Liver (tissue), 9 donors: ENCODE data around the gene RBM39. TPM values are rescaled to one million over a fixed set of nuclear protein-coding genes. Genes with fewer than 3 reads are reported as not detected.

Source experiments
- DNase-seq: peaks from one replicate; pipeline ENCODE4 v3.0.0-alpha.2; 2017; ENCODE audit warnings: low spot score
- H3K27ac ChIP-seq, 2 donors: one replicate each; pipeline ENCODE4 v1.7.0; 2013; ENCODE audit warnings: inconsistent platforms in 2 of 2, low read length in 2 of 2, control low read depth in 1 of 2, low read depth in 1 of 2, mild to moderate bottlenecking in 1 of 2
- H3K27me3 ChIP-seq, 4 donors: one replicate each; pipeline versions ENCODE4 v1.6.1 to v1.7.0; 2013; ENCODE audit warnings: low read length in 3 of 4, inconsistent platforms in 1 of 4, mild to moderate bottlenecking in 1 of 4, moderate library complexity in 1 of 4; ENCODE audit not compliant: control insufficient read depth in 4 of 4, insufficient read depth in 4 of 4
- H3K36me3 ChIP-seq, 4 donors: one replicate each; pipeline versions ENCODE4 v1.6.1 to v1.7.0; 2013; ENCODE audit warnings: low read length in 3 of 4, mild to moderate bottlenecking in 3 of 4, low read depth in 1 of 4, moderate library complexity in 1 of 4; ENCODE audit not compliant: control insufficient read depth in 4 of 4, insufficient read depth in 3 of 4
- H3K4me1 ChIP-seq, 4 donors: one replicate each; pipeline versions ENCODE4 v1.6.1 to v1.7.0; 2013; ENCODE audit warnings: low read length in 3 of 4, mild to moderate bottlenecking in 3 of 4, moderate library complexity in 1 of 4; ENCODE audit not compliant: control insufficient read depth in 4 of 4, insufficient read depth in 4 of 4
- H3K4me3 ChIP-seq, 3 donors: one replicate each; pipeline versions ENCODE4 v1.6.1 to v1.7.0; 2013; ENCODE audit warnings: low read length in 3 of 3, control low read depth in 1 of 3, low read depth in 1 of 3, mild to moderate bottlenecking in 1 of 3
- H3K9ac ChIP-seq, 2 donors: one replicate each; pipeline ENCODE4 v1.7.0; 2013; ENCODE audit warnings: low read length in 2 of 2, mild to moderate bottlenecking in 2 of 2, moderate library complexity in 2 of 2, control low read depth in 1 of 2, low read depth in 1 of 2
- H3K9me3 ChIP-seq, 4 donors: one replicate each; pipeline versions ENCODE4 v1.6.1 to v1.7.0; 2013; ENCODE audit warnings: low read length in 3 of 4; ENCODE audit not compliant: control insufficient read depth in 4 of 4
- EGR1 ChIP-seq, 2 donors: IDR thresholded peaks; 2 replicates each; pipeline ENCODE4 v1.6.1; 2016 to 2018; ENCODE audit warnings: antibody characterized with exemption in 2 of 2, low read depth in 2 of 2
- FOXA1 ChIP-seq: IDR thresholded peaks from 2 replicates; pipeline ENCODE4 v1.6.1; 2016; ENCODE audit warnings: antibody characterized with exemption
- FOXA2 ChIP-seq: IDR thresholded peaks from 2 replicates; pipeline ENCODE4 v1.6.1; 2016; ENCODE audit warnings: antibody characterized with exemption
- GABPA ChIP-seq, 2 donors: IDR thresholded peaks in 1 of 2; conservative IDR thresholded peaks in 1 of 2; 2 replicates each; pipeline ENCODE4 v1.6.1; 2016; ENCODE audit warnings: antibody characterized with exemption in 2 of 2, mild to moderate bottlenecking in 1 of 2, moderate library complexity in 1 of 2
- HNF4A ChIP-seq, 2 donors: conservative IDR thresholded peaks; 2 replicates each; pipeline ENCODE4 v1.6.1; 2016; ENCODE audit warnings: antibody characterized with exemption in 2 of 2, mild to moderate bottlenecking in 2 of 2
- HNF4G ChIP-seq: IDR thresholded peaks from 2 replicates; pipeline ENCODE4 v1.6.1; 2016; ENCODE audit warnings: antibody characterized with exemption
- JUND ChIP-seq, 2 donors: IDR thresholded peaks; 2 replicates each; pipeline ENCODE4 v1.6.1; 2016; ENCODE audit warnings: antibody characterized with exemption in 2 of 2
- NR2F2 ChIP-seq: IDR thresholded peaks from 2 replicates; pipeline ENCODE4 v1.6.1; 2016; ENCODE audit warnings: antibody characterized with exemption
- RAD21 ChIP-seq, 2 donors: IDR thresholded peaks; 2 replicates each; pipeline ENCODE4 v1.6.1; 2016; ENCODE audit warnings: antibody characterized with exemption in 2 of 2, mild to moderate bottlenecking in 2 of 2
- RXRA ChIP-seq, 2 donors: IDR thresholded peaks; 2 replicates each; pipeline ENCODE4 v1.6.1; 2017 to 2018; ENCODE audit warnings: antibody characterized with exemption in 2 of 2, mild to moderate bottlenecking in 1 of 2
- SP1 ChIP-seq: IDR thresholded peaks from 2 replicates; pipeline ENCODE4 v1.6.1; 2018; ENCODE audit warnings: antibody characterized with exemption, mild to moderate bottlenecking
- YY1 ChIP-seq: IDR thresholded peaks from 2 replicates; pipeline ENCODE4 v1.6.1; 2016; ENCODE audit warnings: antibody characterized with exemption, mild to moderate bottlenecking
- WGBS: extraction: QIAGEN DNeasy Blood & Tissue Kit; methylation state at CpG from one replicate; pipeline ENCODE4 v1.1.7; 2013; 5-methylcytosine and 5-hydroxymethylcytosine counted together
- polyA plus RNA-seq, 2 donors: library from polyadenylated mRNA; stranded (reverse) in 1 of 2; unstranded in 1 of 2; fragments of 200-250 nt in 1 of 2; fragments of >200 nt in 1 of 2; fragmentation: Nextera tagmentation in 1 of 2; extraction: Ambion mirVana in 1 of 2; gene quantifications; one replicate each; pipeline versions ENCODE4 v1.2.1 to v1.2.3, GENCODE V29; 2013 to 2015
- total RNA-seq, 2 donors: library from RNA; depleted of rRNA; stranded (reverse); fragments of >200 nt; gene quantifications; one replicate each; pipeline ENCODE4 v1.2.3, GENCODE V29; 2014
- TF ChIP-seq, protein P1 (sequence below): IDR thresholded peaks from 2 replicates; pipeline ENCODE4 v1.6.1; 2016; ENCODE audit warnings: antibody characterized with exemption
- TF ChIP-seq, protein P2 (sequence below): IDR thresholded peaks from 2 replicates; pipeline ENCODE4 v1.6.1; 2016; ENCODE audit warnings: antibody characterized with exemption
- TF ChIP-seq, protein P3 (sequence below): IDR thresholded peaks from 2 replicates; pipeline ENCODE4 v1.6.1; 2016; ENCODE audit warnings: antibody characterized with exemption, mild to moderate bottlenecking
- TF ChIP-seq, protein P4 (sequence below): IDR thresholded peaks from 2 replicates; pipeline ENCODE4 v1.6.1; 2016; ENCODE audit warnings: antibody characterized with exemption
- TF ChIP-seq, protein P5 (sequence below): fragments of 150-350 bp; IDR thresholded peaks from 2 replicates; pipeline ENCODE4 v1.5.1; 2017; ENCODE audit warnings: improper control_type of control experiment, low read depth, low read length; ENCODE audit not compliant: missing input control
- donor health status: healthy.
- donor health status: healthy.
- donor health status: healthy.
- donor health status: healthy.
- donor health status: healthy.

RBM39 gene
- total and polyA plus RNA-seq, 4 donors: 57.2 to 211 (median 198) TPM

DNA sequence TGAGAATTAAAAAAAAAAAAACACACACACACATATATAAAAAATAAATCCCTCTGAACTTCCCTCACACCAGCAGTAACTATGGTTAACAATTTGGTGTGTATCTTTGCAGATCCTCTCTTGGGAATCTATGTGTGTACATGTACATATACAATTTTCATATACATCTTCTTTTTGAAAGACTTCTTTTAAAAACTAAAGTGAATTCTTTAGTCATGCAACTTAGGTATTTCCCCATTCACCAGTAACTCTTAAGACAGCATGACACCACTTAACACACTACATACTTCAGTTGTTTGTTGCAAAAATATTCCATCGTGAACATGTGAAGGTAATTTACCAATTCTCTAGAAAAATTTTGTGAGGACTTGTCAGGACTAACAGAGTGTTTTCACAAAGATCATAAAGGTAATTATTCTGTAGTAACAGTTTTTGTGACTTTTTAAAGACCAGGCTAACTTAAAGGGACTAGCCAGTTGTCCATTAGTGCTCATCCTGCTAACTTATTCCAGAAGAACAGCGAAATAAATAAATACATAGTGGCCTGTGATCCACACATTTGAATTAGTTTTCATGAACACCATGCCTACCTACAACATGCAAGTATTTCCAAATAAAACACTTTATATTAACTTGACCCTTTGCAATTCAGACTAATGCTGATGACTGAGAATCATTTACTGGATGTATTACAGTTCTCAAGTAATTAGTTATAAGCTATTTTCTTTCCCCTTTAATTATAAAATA is 12.1 kb downstream of the RBM39 start:
- Histone ChIP-seq H3K9me3 (no peaks in the 10 kb centered on the region), H3K36me3 (peaks cover 22 to 89% (median 85%) of the 10 kb centered on the region in 4 donors), H3K4me1 (peaks cover 1 to 34% (median 21%) of the 10 kb centered on the region in 4 donors), H3K27ac (no peak overlapping the region), H3K9ac (no peak overlapping the region), H3K4me3 (no peak overlapping the region), H3K27me3 (no peaks in the 10 kb centered on the region)
- 85% methylated on average over 2 of the region's 2 CpGs for WGBS
- TF ChIP-seq NR2F2 (no peak), YY1 (no peak), FOXA2 (no peak), JUND (IDR thresholded peaks at IDR 0.05) (no peak), EGR1 (IDR thresholded peaks at IDR 0.05; ENCODE audit: low read depth in 2 of 2) (no peak)
- TF ChIP-seq, protein P1, sequence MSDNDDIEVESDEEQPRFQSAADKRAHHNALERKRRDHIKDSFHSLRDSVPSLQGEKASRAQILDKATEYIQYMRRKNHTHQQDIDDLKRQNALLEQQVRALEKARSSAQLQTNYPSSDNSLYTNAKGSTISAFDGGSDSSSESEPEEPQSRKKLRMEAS: no peak
- no peak for DNase-seq

DNA sequence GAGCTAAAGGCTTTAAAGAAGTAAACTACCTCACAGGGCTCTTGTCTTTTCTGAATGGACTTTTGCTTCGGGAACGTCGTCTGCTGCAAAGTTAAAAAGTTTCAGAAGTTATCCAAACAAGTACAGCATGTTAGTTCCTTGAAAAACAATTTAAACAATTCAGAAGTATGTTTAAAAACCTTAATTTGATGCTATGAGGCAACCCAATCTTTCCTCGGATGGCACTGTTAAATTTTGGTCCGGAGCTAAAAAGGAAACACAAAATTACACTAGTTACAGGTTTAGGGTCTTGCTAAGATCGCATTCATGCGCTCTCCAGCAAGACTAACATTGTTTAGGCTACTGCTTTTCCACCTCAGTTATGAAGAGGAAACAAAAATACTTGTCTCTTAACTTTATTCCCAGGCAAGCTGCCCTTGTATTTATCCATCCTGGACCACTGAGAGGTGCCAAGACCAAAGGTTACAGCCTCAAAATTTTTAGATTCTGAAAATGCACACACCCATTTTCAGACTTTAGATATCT is 12.7 kb downstream of the RBM39 start:
- no peak for DNase-seq

More for the DNA sequence above, 12.7 kb downstream of the RBM39 start:
- H3K4me1 ChIP-seq: peaks cover 1 to 27% (median 14%) of the 10 kb centered on the region in 4 donors
- no peak overlapping the region for H3K27ac ChIP-seq
- no peaks in the 10 kb centered on the region for H3K9me3 ChIP-seq
- H3K4me3 ChIP-seq: no peak overlapping the region
- H3K27me3 ChIP-seq: no peaks in the 10 kb centered on the region
- H3K36me3 ChIP-seq: peaks cover 26 to 88% (median 86%) of the 10 kb centered on the region in 4 donors
- TF ChIP-seq SP1: no peak
- TF ChIP-seq FOXA1: no peak
- TF ChIP-seq JUND (IDR thresholded peaks at IDR 0.05): no peak
- no peak for TF ChIP-seq RAD21 (IDR thresholded peaks at IDR 0.05)
- TF ChIP-seq, protein P2, sequence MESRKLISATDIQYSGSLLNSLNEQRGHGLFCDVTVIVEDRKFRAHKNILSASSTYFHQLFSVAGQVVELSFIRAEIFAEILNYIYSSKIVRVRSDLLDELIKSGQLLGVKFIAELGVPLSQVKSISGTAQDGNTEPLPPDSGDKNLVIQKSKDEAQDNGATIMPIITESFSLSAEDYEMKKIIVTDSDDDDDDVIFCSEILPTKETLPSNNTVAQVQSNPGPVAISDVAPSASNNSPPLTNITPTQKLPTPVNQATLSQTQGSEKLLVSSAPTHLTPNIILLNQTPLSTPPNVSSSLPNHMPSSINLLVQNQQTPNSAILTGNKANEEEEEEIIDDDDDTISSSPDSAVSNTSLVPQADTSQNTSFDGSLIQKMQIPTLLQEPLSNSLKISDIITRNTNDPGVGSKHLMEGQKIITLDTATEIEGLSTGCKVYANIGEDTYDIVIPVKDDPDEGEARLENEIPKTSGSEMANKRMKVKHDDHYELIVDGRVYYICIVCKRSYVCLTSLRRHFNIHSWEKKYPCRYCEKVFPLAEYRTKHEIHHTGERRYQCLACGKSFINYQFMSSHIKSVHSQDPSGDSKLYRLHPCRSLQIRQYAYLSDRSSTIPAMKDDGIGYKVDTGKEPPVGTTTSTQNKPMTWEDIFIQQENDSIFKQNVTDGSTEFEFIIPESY: no peak
- TF ChIP-seq, protein P3, sequence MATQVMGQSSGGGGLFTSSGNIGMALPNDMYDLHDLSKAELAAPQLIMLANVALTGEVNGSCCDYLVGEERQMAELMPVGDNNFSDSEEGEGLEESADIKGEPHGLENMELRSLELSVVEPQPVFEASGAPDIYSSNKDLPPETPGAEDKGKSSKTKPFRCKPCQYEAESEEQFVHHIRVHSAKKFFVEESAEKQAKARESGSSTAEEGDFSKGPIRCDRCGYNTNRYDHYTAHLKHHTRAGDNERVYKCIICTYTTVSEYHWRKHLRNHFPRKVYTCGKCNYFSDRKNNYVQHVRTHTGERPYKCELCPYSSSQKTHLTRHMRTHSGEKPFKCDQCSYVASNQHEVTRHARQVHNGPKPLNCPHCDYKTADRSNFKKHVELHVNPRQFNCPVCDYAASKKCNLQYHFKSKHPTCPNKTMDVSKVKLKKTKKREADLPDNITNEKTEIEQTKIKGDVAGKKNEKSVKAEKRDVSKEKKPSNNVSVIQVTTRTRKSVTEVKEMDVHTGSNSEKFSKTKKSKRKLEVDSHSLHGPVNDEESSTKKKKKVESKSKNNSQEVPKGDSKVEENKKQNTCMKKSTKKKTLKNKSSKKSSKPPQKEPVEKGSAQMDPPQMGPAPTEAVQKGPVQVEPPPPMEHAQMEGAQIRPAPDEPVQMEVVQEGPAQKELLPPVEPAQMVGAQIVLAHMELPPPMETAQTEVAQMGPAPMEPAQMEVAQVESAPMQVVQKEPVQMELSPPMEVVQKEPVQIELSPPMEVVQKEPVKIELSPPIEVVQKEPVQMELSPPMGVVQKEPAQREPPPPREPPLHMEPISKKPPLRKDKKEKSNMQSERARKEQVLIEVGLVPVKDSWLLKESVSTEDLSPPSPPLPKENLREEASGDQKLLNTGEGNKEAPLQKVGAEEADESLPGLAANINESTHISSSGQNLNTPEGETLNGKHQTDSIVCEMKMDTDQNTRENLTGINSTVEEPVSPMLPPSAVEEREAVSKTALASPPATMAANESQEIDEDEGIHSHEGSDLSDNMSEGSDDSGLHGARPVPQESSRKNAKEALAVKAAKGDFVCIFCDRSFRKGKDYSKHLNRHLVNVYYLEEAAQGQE: no peak
- TF ChIP-seq YY1: no peak
- TF ChIP-seq HNF4G: no peak
- TF ChIP-seq HNF4A (conservative IDR thresholded peaks at IDR 0.05): no peak
- TF ChIP-seq, protein P4, sequence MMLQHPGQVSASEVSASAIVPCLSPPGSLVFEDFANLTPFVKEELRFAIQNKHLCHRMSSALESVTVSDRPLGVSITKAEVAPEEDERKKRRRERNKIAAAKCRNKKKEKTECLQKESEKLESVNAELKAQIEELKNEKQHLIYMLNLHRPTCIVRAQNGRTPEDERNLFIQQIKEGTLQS: no peak
- TF ChIP-seq NR2F2: no peak
- TF ChIP-seq RXRA (IDR thresholded peaks at IDR 0.05): no peak
- no peak for TF ChIP-seq GABPA (IDR thresholded peaks at IDR 0.05 in 1 of 2, conservative IDR thresholded peaks at IDR 0.05 in 1 of 2)
- TF ChIP-seq, protein P5, sequence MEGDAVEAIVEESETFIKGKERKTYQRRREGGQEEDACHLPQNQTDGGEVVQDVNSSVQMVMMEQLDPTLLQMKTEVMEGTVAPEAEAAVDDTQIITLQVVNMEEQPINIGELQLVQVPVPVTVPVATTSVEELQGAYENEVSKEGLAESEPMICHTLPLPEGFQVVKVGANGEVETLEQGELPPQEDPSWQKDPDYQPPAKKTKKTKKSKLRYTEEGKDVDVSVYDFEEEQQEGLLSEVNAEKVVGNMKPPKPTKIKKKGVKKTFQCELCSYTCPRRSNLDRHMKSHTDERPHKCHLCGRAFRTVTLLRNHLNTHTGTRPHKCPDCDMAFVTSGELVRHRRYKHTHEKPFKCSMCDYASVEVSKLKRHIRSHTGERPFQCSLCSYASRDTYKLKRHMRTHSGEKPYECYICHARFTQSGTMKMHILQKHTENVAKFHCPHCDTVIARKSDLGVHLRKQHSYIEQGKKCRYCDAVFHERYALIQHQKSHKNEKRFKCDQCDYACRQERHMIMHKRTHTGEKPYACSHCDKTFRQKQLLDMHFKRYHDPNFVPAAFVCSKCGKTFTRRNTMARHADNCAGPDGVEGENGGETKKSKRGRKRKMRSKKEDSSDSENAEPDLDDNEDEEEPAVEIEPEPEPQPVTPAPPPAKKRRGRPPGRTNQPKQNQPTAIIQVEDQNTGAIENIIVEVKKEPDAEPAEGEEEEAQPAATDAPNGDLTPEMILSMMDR: no peak
- H3K9ac ChIP-seq: no peak overlapping the region
- 88% methylated on average over 7 of the region's 7 CpGs for WGBS
